SK-N-SH treated with all-trans-retinoic acid at 6 μM for 48 hours (cell line): ENCODE data around the gene CHST9.

Experiments
- ATAC-seq: fragments of 200-7000 bp; cut with Tn5 transposase; 3 replicates; pipeline ENCODE4 v1.9.1; 2020; ENCODE audit warnings: mild to moderate bottlenecking, moderate library complexity
- ARNTL ChIP-seq: fragments of 450-650 bp; formaldehyde crosslinking; IDR thresholded peaks from 2 replicates; pipeline ENCODE4 v1.5.0; 2020; ENCODE audit warnings: low read depth, mild to moderate bottlenecking, moderate library complexity, borderline replicate concordance
- BACH2 ChIP-seq: fragments of 250-450 bp; sonication (Bioruptor Pico); IDR thresholded peaks from 2 replicates; pipeline ENCODE4 v1.9.0; 2021; ENCODE audit warnings: mild to moderate bottlenecking, borderline replicate concordance
- CREB5 ChIP-seq: fragments of 250-450 bp; sonication (Bioruptor Pico); IDR thresholded peaks from 2 replicates; pipeline ENCODE4 v1.5.1; 2020; ENCODE audit warnings: low read depth, mild to moderate bottlenecking, moderate library complexity
- CSDC2 ChIP-seq: fragments of 250-450 bp; sonication (Bioruptor Pico); IDR thresholded peaks from 2 replicates; pipeline ENCODE4 v1.5.0; 2020; ENCODE audit warnings: mild to moderate bottlenecking, moderate library complexity
- CSRNP3 ChIP-seq: fragments of 250-450 bp; sonication (Bioruptor Pico); IDR thresholded peaks from 2 replicates; pipeline ENCODE4 v1.5.1; 2021; ENCODE audit warnings: mild to moderate bottlenecking, moderate library complexity
- ISL1 ChIP-seq: fragments of 250-450 bp; sonication (Bioruptor Pico); IDR thresholded peaks from 2 replicates; pipeline ENCODE4 v2.1.2; 2022; ENCODE audit warnings: mild to moderate bottlenecking, moderate library complexity
- PATZ1 ChIP-seq: fragments of 250-450 bp; sonication (Bioruptor Pico); IDR thresholded peaks from 2 replicates; pipeline ENCODE4 v1.8.0; 2020; ENCODE audit warnings: mild to moderate bottlenecking, moderate library complexity, borderline replicate concordance
- POU6F1 ChIP-seq: fragments of 250-450 bp; sonication (Bioruptor Pico); IDR thresholded peaks from 2 replicates; pipeline ENCODE4 v1.8.0; 2021; ENCODE audit warnings: low read depth, mild to moderate bottlenecking, moderate library complexity, borderline replicate concordance
- PPARA ChIP-seq: fragments of 250-450 bp; sonication (Bioruptor Pico); IDR thresholded peaks from 2 replicates; pipeline ENCODE4 v1.5.0; 2020; ENCODE audit warnings: mild to moderate bottlenecking, borderline replicate concordance
- RARB ChIP-seq: fragments of 250-450 bp; sonication (Bioruptor Pico); IDR thresholded peaks from 2 replicates; pipeline ENCODE4 v1.8.0; 2021; ENCODE audit warnings: mild to moderate bottlenecking, moderate library complexity
- TCF4 ChIP-seq: fragments of 250-450 bp; sonication (Bioruptor Pico); IDR thresholded peaks from 2 replicates; pipeline ENCODE4 v1.8.0; 2021; ENCODE audit warnings: mild to moderate bottlenecking, moderate library complexity, borderline replicate concordance
- TOX ChIP-seq: fragments of 250-450 bp; sonication (Bioruptor Pico); IDR thresholded peaks from 2 replicates; pipeline ENCODE4 v1.8.0; 2021; ENCODE audit warnings: mild to moderate bottlenecking, moderate library complexity, borderline replicate concordance
- TSHZ2 ChIP-seq: fragments of 250-450 bp; sonication (Bioruptor Pico); IDR thresholded peaks from 2 replicates; pipeline ENCODE4 v1.5.0; 2020; ENCODE audit warnings: mild to moderate bottlenecking, moderate library complexity
- ZC3H10 ChIP-seq: fragments of 250-450 bp; sonication (Bioruptor Pico); IDR thresholded peaks from 2 replicates; pipeline ENCODE4 v1.5.1; 2021; ENCODE audit warnings: mild to moderate bottlenecking, moderate library complexity
- ZFP3 ChIP-seq: fragments of 250-450 bp; sonication (Bioruptor Pico); IDR thresholded peaks from 2 replicates; pipeline ENCODE4 v1.5.0; 2020; ENCODE audit warnings: mild to moderate bottlenecking, moderate library complexity
- ZFP30 ChIP-seq: fragments of 450-650 bp; formaldehyde crosslinking; IDR thresholded peaks from 2 replicates; pipeline ENCODE4 v1.5.0; 2022; ENCODE audit warnings: mild to moderate bottlenecking, moderate library complexity
- ZNF565 ChIP-seq: fragments of 450-650 bp; formaldehyde crosslinking; conservative IDR thresholded peaks from 2 replicates; pipeline ENCODE4 v1.5.0; 2020; ENCODE audit warnings: low read depth, mild to moderate bottlenecking, moderate library complexity
- ZNF70 ChIP-seq: fragments of 450-650 bp; formaldehyde crosslinking; IDR thresholded peaks from 2 replicates; pipeline ENCODE4 v1.5.0; 2020; ENCODE audit warnings: mild to moderate bottlenecking, moderate library complexity
- ZNF8 ChIP-seq: fragments of 450-650 bp; formaldehyde crosslinking; IDR thresholded peaks from 2 replicates; pipeline ENCODE4 v1.5.0; 2020; ENCODE audit warnings: mild to moderate bottlenecking, moderate library complexity

Gene CHST9

GRCh38 chr18:26970637-26971036 is 214.5 kb downstream of the CHST9 start:
- no peak for ATAC-seq
- no peak for TF ChIP-seq ISL1 (CRISPR knock-in tag)
- TF ChIP-seq ZC3H10 (CRISPR knock-in tag) = no peak
- TF ChIP-seq TCF4 (CRISPR knock-in tag) = no peak
- no peak for TF ChIP-seq POU6F1 (CRISPR knock-in tag)
- no peak for TF ChIP-seq BACH2 (CRISPR knock-in tag)
- TF ChIP-seq ZNF70 (CRISPR knock-in tag) = no peak
- no peak for TF ChIP-seq CREB5 (CRISPR knock-in tag)
- TF ChIP-seq RARB (CRISPR knock-in tag) = no peak
- no peak for TF ChIP-seq CSRNP3
- TF ChIP-seq TOX = no peak
- no peak for TF ChIP-seq TSHZ2 (CRISPR knock-in tag)
- TF ChIP-seq ZNF8 (CRISPR knock-in tag) = no peak
- TF ChIP-seq ARNTL = no peak
- no peak for TF ChIP-seq PPARA (CRISPR knock-in tag)
- TF ChIP-seq ZFP30 (CRISPR knock-in tag) = no peak

- ATAC-seq = no peak
- TF ChIP-seq ZFP3 (CRISPR knock-in tag) (no peak), ARNTL (no peak), CREB5 (CRISPR knock-in tag) (no peak), PATZ1 (CRISPR knock-in tag) (no peak), RARB (CRISPR knock-in tag) (no peak), ZNF8 (CRISPR knock-in tag) (no peak), BACH2 (CRISPR knock-in tag) (no peak), CSRNP3 (no peak), TOX (no peak), ISL1 (CRISPR knock-in tag) (no peak), CSDC2 (CRISPR knock-in tag) (no peak), ZNF70 (CRISPR knock-in tag) (no peak), PPARA (CRISPR knock-in tag) (no peak), ZNF565 (CRISPR knock-in tag) (no peak), ZC3H10 (CRISPR knock-in tag) (no peak), POU6F1 (CRISPR knock-in tag) (no peak)
Observed at GRCh38 chr18:26965206-26965605, 219.9 kb downstream of the CHST9 start.
